IMR-90 (cell line): ENCODE data around the gene SHB. TPM values are rescaled to one million over a fixed set of nuclear protein-coding genes. Genes with fewer than 3 reads are reported as not detected.

ENCODE experiments used
- MXI1 ChIP-seq: IDR thresholded peaks from 2 replicates; pipeline ENCODE4 v1.6.1; 2012; ENCODE audit warnings: low read depth, mild to moderate bottlenecking, low read length, moderate library complexity, borderline replicate concordance
- RFX5 ChIP-seq: IDR thresholded peaks from 2 replicates; pipeline ENCODE4 v1.8.0; 2012; ENCODE audit warnings: low read depth, mild to moderate bottlenecking, low read length, moderate library complexity
- polyA plus RNA-seq, 3 experiments: library from polyadenylated mRNA; depleted of rRNA; stranded (reverse); fragments of >200 nt; gene quantifications; 2 replicates each; pipeline ENCODE4 v1.2.3, GENCODE V29; 2012; ENCODE audit warnings: low replicate concordance in 1 of 3
- total RNA-seq: library from RNA; depleted of rRNA; stranded (reverse); fragments of >200 nt; gene quantifications from 2 replicates; pipeline ENCODE4 v1.2.3, GENCODE V29; 2012
- TF ChIP-seq, protein P1 (sequence below): fragments of 150-350 bp; IDR thresholded peaks from 2 replicates; pipeline ENCODE4 v1.6.1; 2017; ENCODE audit warnings: mild to moderate bottlenecking, antibody characterized with exemption, low read length, low read depth

Gene SHB
- total and polyA plus RNA-seq, 2 of the 4 experiments (the other 2 are of a cell fraction), result 6.1 to 20.4 TPM

DNA sequence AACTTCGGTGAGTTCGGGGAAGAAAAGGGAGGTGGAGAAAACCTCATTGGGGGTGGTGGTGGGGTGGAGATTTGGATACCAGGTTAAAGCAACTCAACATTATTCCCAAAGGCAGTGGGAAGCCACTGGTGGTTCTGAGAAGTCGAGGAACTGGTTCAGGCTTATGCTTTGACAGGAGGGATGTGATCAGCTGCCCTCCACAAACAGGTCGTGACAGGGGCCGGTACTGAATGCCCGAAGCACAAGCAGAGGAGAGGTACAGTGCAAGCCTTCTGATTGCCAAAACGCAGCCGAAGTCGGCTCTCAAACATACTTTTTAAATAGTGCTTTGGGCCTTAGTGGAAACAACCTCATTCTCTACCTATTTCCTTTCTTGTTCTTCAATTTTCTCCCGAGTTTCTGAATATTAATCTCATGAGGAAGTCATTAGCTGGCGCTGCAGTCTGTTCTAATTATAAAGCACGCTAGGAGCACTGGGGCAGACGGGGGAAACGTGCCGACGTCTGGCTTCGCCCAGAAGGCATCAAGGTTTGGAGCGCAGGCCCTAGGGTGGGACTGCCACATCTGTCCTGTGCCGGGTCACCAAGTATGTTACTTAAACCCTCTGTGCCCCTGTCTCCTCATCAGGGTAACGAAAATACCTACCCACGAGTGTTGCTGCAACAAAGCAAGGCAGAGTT lies 27.3 kb downstream of the SHB start (continued):
- TF ChIP-seq RFX5 (no peak), MXI1 (no peak)
- TF ChIP-seq, protein P1, sequence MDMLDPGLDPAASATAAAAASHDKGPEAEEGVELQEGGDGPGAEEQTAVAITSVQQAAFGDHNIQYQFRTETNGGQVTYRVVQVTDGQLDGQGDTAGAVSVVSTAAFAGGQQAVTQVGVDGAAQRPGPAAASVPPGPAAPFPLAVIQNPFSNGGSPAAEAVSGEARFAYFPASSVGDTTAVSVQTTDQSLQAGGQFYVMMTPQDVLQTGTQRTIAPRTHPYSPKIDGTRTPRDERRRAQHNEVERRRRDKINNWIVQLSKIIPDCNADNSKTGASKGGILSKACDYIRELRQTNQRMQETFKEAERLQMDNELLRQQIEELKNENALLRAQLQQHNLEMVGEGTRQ, result no peak
